Mesothelial cell of epicardium (in vitro differentiated cells): Measurements from ENCODE around the gene PCSK5. TPM values are rescaled to one million over a fixed set of nuclear protein-coding genes. Genes with fewer than 3 reads are reported as not detected.

Source experiments
- DNase-seq, 2 experiments: peaks; one replicate each; pipeline ENCODE4 v3.0.0; 2021; ENCODE audit warnings: low spot score in 2 of 2; ENCODE audit not compliant: unreplicated experiment in 2 of 2
- H3K27ac Mint-ChIP-seq: 2 replicates; pipeline ENCODE4 v1.8.0; 2021; ENCODE audit warnings: mixed read lengths
- H3K27me3 Mint-ChIP-seq: 2 replicates; pipeline ENCODE4 v1.8.0; 2021; ENCODE audit warnings: low read depth, mixed read lengths
- H3K36me3 Mint-ChIP-seq: 2 replicates; pipeline ENCODE4 v1.8.0; 2021; ENCODE audit warnings: mixed read lengths
- H3K4me1 Mint-ChIP-seq: 2 replicates; pipeline ENCODE4 v1.8.0; 2021; ENCODE audit warnings: mixed read lengths
- H3K4me3 Mint-ChIP-seq: 2 replicates; pipeline ENCODE4 v1.8.0; 2021; ENCODE audit warnings: mild to moderate bottlenecking, moderate library complexity, mixed read lengths
- H3K9me3 Mint-ChIP-seq: 2 replicates; pipeline ENCODE4 v1.8.0; 2021; ENCODE audit warnings: mixed read lengths
- CTCF ChIP-seq: fragments of 200-600 bp; sonication (generic); IDR thresholded peaks from one replicate; pipeline ENCODE4 v1.5.0; 2021; ENCODE audit warnings: antibody characterized with exemption; ENCODE audit not compliant: unreplicated experiment
- total RNA-seq: library from RNA; stranded (reverse); gene quantifications from 3 replicates; pipeline ENCODE4 v1.2.1, GENCODE V29; 2021

PCSK5 gene
- total RNA-seq, 1 donor from 2014 or later = 15.7 TPM

- H3K27ac Mint-ChIP-seq = peak overlapping the region; percentile 67
- H3K27me3 Mint-ChIP-seq = no peaks in the 10 kb centered on the region
- DNase-seq = no peak
- TF ChIP-seq CTCF = no peak
- H3K9me3 Mint-ChIP-seq = no peaks in the 10 kb centered on the region
- H3K4me3 Mint-ChIP-seq = no peak overlapping the region
- H3K4me1 Mint-ChIP-seq = peaks cover 48% of the 10 kb centered on the region
- H3K36me3 Mint-ChIP-seq = no peaks in the 10 kb centered on the region
These were observed 481.4 kb downstream of the PCSK5 start for GRCh38 chr9:76371901-76372300.

GRCh38 chr9:76372336-76372735 is 481.9 kb downstream of the PCSK5 start:
- Mint-ChIP-seq H3K9me3 (no peaks in the 10 kb centered on the region), H3K27me3 (no peaks in the 10 kb centered on the region), H3K4me3 (no peak overlapping the region), H3K4me1 (peaks cover 48% of the 10 kb centered on the region), H3K27ac (peak overlapping the region; percentile 44), H3K36me3 (no peaks in the 10 kb centered on the region)
- TF ChIP-seq CTCF = no peak
- no peak for DNase-seq

GRCh38 chr9:76373173-76373783 is 482.8 kb downstream of the PCSK5 start:
- H3K27me3 Mint-ChIP-seq = no peaks in the 10 kb centered on the region
- TF ChIP-seq CTCF = no peak
- no peak for DNase-seq
- H3K27ac Mint-ChIP-seq = peak overlapping the region; percentile 5
- H3K9me3 Mint-ChIP-seq = no peaks in the 10 kb centered on the region
- H3K4me1 Mint-ChIP-seq = peaks cover 48% of the 10 kb centered on the region
- H3K4me3 Mint-ChIP-seq = no peak overlapping the region
- H3K36me3 Mint-ChIP-seq = no peaks in the 10 kb centered on the region

GRCh38 chr9:76373784-76374474 is 483.5 kb downstream of the PCSK5 start:
- no peak for DNase-seq
- no peak overlapping the region for H3K4me3 Mint-ChIP-seq
- no peak for TF ChIP-seq CTCF
- no peaks in the 10 kb centered on the region for H3K36me3 Mint-ChIP-seq
- H3K27me3 Mint-ChIP-seq = no peaks in the 10 kb centered on the region
- peaks cover 48% of the 10 kb centered on the region for H3K4me1 Mint-ChIP-seq
- no peaks in the 10 kb centered on the region for H3K9me3 Mint-ChIP-seq
- no peak overlapping the region for H3K27ac Mint-ChIP-seq

DNA sequence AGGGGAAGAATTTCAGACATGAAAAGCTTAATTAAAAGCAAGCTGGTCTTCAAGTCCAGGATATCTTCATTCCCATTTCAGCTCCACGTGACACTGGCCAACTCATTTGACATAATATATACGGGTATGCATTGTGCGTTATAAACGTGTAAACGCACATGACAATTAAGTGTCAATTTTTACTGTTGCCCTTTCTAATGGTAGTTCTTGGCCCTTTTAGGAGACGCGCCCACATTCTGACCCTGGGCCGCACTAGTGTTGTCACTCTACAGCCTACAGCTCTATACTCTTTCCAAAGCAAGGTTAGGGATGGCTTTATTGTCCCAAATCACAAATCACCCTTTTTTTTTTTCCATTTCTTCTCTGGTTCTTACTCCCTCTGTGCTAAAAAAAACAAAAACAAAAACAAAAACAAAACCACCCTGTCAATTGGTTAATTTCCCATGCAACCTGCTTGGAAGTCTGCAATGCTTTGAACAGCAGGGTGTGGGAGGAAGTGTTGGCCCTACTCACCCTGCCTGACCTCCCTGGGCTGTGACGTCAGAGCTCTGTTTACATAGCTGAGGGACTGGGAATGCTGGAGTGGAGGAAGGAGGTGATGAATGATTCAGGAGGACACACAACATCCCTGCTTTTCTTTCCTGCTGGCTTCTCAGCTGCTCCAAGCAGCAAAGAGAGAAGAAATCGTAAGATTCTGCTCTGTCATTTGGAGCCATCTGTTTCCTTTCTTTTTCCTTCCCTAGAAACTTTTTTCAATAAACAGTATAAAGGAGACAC is 484.5 kb downstream of the PCSK5 start:
- peaks cover 41% of the 10 kb centered on the region for H3K4me1 Mint-ChIP-seq
- H3K4me3 Mint-ChIP-seq = no peak overlapping the region
- no peaks in the 10 kb centered on the region for H3K27me3 Mint-ChIP-seq
- no peaks in the 10 kb centered on the region for H3K9me3 Mint-ChIP-seq
- no peak for DNase-seq
- H3K27ac Mint-ChIP-seq = peak overlapping the region; percentile 23
- no peak for TF ChIP-seq CTCF
- no peaks in the 10 kb centered on the region for H3K36me3 Mint-ChIP-seq
